Measurements from ENCODE around the gene HRH1.

DNA sequence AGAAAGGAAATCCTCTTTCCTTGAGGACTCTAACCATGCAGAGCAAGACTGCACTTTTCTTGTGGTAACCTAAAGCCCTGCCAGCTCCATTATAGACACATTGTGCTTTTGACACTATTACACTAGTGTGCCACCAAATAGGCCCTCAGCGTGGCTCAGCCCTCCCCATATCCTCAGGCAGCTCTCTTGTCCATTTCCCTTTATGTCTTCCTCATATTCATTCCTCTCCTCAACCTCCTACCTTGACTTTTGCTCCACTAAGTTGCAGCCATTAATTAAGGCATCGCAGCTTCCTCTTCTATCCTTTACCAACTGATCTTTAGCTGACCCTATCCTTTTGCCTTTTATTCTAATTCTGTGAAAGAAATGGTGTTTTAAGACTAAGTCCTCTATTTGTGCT, 121.6 kb downstream of the HRH1 start:
- TF ChIP-seq, protein P1, sequence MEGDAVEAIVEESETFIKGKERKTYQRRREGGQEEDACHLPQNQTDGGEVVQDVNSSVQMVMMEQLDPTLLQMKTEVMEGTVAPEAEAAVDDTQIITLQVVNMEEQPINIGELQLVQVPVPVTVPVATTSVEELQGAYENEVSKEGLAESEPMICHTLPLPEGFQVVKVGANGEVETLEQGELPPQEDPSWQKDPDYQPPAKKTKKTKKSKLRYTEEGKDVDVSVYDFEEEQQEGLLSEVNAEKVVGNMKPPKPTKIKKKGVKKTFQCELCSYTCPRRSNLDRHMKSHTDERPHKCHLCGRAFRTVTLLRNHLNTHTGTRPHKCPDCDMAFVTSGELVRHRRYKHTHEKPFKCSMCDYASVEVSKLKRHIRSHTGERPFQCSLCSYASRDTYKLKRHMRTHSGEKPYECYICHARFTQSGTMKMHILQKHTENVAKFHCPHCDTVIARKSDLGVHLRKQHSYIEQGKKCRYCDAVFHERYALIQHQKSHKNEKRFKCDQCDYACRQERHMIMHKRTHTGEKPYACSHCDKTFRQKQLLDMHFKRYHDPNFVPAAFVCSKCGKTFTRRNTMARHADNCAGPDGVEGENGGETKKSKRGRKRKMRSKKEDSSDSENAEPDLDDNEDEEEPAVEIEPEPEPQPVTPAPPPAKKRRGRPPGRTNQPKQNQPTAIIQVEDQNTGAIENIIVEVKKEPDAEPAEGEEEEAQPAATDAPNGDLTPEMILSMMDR (IDR thresholded peaks at IDR 0.05 in 4 of 5, conservative IDR thresholded peaks at IDR 0.05 in 1 of 5) = no peak
- no peak for TF ChIP-seq POLR2A (IDR thresholded peaks at IDR 0.05)
